Vagina (tissue), 2 donors: ENCODE measurements around the gene MTMR2.

Experiments used
- CTCF ChIP-seq, 3 experiments: fragments of 450-650 bp in 2 of 3; fragments of 200-600 bp in 1 of 3; sonication (generic) in 1 of 3; IDR thresholded peaks; one replicate each; pipeline ENCODE4 v1.5.1; 2017 to 2019; ENCODE audit warnings: antibody characterized with exemption in 3 of 3, mild to moderate bottlenecking in 2 of 3, moderate library complexity in 2 of 3
- POLR2A ChIP-seq, 2 donors: fragments of 450-650 bp; IDR thresholded peaks; one replicate each; pipeline ENCODE4 v1.6.1; 2017; ENCODE audit warnings: antibody characterized with exemption in 2 of 2, mild to moderate bottlenecking in 2 of 2, moderate library complexity in 2 of 2
- POLR2AphosphoS5 ChIP-seq, 2 donors: sonication (generic); formaldehyde crosslinking; IDR thresholded peaks; one replicate each; pipeline ENCODE4 v1.9.0; 2017; ENCODE audit warnings: antibody characterized with exemption in 2 of 2, mild to moderate bottlenecking in 2 of 2, low read depth in 1 of 2; ENCODE audit not compliant: insufficient read depth in 1 of 2

GRCh38 chr11:95937358-95937757 is 13.5 kb upstream of the MTMR2 start:
- TF ChIP-seq POLR2AphosphoS5 (IDR thresholded peaks at IDR 0.05; ENCODE audit: insufficient read depth in 1 of 2, low read depth in 1 of 2) (no peak), CTCF (IDR thresholded peaks at IDR 0.05) (no peak), POLR2A (IDR thresholded peaks at IDR 0.05) (no peak)
